GM18861 (cell line): ENCODE data around the gene TNRC6B.
"Not testable (repeated sequence)": the region's sequence is repeated elsewhere in the genome, so short reads cannot be mapped to it uniquely, and the experiment has no call there.

ENCODE experiments used
- ATAC-seq: cut with Tn5 transposase; IDR thresholded peaks from one replicate; pipeline ENCODE4 v1.9.1; 2021; ENCODE audit not compliant: unreplicated experiment

The TNRC6B gene

DNA sequence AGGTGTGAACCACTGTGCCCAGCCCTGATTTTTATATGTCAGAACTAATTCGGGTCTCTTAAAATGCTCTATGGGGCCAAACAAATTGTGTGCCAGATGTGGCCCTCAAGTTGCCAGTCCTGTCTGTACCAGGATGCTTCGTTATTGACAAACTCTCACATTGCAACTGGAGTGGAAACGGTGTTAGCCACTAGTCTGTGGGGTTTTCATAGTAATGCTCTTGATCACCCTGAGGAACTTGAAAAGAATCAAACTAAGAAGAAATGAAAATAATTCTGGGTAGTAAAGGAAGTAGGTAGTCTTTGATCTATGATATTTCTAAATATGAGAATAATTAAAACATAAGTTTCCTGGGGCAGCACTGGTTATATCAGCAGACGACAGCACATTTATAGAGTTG is 101.3 kb downstream of the TNRC6B start:
- no peak for ATAC-seq

GRCh38 chr22:40281717-40282116 is 104.0 kb downstream of the TNRC6B start:
- ATAC-seq = no peak

- no peak for ATAC-seq
Measured at GRCh38 chr22:40285513-40285912, 107.8 kb downstream of the TNRC6B start.

GRCh38 chr22:40289991-40290459 is 112.3 kb downstream of the TNRC6B start:
- no peak for ATAC-seq

- ATAC-seq = no peak
Measured at GRCh38 chr22:40290516-40290915, 112.8 kb downstream of the TNRC6B start.

- ATAC-seq = no peak
Measured at GRCh38 chr22:40294696-40295095, 117.0 kb downstream of the TNRC6B start.

DNA sequence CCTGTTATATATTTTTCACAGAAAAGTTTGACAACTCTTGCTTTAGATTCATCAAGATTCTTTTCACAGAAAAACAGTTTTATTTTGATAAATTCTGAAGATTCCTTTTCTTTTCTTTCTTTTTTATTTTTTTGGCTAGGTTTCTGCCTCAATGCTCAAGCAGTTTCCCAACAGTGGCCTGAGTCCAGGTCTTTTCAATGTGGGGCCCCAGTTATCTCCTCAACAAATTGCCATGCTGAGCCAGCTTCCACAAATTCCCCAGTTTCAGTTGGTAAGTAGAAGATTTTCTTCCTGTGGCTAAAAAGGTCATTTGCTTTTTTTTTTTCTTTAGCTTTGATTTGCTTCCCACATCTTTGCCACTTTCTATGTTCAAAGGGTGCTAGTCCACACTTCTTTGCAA is 122.6 kb downstream of the TNRC6B start:
- ATAC-seq = no peak

GRCh38 chr22:40300884-40301672 is 123.4 kb downstream of the TNRC6B start:
- no peak for ATAC-seq

DNA sequence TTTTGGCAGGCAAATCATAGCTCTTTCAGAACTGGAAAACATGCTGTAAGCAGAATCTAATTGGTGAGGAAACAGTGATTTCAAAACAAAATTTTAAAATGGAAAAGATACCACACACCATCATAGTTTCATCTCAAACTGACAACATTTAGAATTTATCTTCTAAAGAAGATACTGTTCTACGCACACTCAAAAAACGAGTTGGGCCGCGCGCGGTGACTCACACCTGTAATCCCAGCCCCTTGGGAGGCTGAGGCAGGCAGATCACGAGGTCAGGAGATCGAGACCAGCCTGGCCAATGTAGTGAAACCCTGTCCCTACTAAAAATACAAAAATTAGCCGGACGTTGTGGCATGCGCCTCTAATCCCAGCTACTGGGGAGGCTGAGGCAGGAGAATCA is 124.4 kb downstream of the TNRC6B start:
- no peak for ATAC-seq

DNA sequence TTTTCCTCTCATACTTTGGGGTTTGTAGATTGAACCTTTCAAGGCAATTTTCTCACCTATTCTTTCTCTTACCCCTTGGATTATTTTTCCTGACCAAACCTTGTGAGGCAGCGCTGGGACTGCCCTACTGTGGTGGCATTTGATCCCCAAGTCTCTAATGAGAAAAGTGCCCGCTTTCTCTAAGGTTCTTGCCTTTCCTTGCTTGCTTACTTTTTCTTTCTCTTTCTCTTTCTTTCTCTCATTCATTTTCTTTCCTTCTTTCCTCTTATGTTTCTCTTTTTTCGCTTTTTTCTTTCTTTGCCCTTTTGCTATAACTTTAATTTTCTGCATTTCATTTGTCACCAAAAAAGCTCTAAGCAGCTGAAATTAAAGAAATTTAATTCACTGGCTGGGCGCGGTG is 127.9 kb downstream of the TNRC6B start:
- no peak for ATAC-seq

DNA sequence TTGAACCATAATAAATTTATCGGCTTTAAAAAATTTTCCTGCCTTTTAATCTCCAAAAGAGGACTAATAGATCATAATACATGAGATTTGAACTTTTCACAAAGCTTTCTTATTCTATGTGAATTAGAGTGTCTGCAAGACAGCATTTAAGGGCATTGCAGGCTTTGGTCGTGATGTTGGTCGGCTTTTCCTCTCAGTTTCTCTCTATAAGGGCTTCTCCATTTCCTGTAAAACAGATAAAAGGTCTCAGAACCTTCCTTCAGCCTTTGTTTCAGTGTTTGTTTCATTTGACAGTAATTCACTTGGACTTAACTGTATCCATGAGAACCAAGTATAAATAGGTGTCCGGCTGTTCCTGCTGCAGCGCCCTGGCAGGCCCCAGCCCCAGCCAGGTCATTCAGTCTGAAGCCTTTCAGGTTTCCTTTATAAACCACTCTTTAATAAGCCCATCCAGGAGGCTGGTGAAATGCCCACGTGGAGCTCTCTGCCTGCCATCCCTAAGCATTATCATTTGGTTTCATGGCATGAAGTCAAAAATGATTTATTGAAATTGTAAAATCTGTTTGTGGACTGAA is 131.4 kb downstream of the TNRC6B start:
- ATAC-seq = no peak

DNA sequence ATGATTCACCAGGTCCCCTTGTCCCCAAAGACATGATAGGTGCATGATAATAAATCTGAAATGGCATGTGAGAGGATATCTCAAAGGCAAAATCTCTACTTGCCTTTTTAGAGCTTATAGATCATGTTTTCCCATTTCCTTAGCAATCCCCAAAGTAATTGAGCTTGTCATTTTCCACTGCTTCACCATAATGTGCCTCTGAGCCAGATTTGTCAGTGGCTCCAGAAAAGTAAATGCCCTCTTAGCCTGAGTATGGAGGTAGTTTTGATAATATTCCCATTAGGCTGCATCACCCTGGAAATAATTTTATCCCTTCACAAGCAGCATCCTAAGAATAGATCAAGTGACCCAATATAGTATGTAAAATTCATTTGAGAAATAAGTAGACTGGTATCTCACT is 131.9 kb downstream of the TNRC6B start:
- no peak for ATAC-seq

DNA sequence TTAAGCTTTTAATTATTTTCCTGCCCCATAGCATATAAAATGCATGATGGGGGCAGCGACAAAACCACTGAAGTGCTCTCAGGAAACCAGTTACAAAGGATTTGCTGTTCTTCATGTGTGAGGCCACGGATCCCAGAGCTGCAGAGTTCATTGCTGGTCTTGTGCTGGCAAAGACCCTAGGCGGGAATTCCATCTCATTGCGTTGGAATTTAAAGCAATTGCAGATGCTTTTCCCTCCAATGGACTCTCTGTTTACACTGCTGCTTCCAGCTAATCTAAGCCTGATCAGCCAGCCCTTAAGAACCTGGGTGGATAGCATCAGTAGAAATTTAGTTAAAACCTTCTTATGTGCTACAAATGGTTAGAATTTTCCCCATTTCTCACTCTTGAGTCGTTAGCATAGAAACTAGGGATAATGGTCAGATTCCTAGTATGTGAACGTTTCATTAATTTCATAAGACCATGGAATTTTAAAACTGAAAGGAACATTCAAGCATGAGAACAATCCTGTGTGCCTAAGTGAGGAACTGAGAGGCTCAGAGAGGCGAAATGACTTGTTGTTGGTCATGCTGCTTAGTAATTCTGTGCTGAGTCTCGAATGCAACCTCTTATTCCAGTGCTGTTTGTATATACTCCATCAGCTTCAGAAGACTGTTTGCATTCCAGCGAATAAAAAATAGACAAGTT is 132.5 kb downstream of the TNRC6B start:
- ATAC-seq = no peak

- ATAC-seq = no peak
Measured at GRCh38 chr22:40310768-40311120, 133.0 kb downstream of the TNRC6B start.

DNA sequence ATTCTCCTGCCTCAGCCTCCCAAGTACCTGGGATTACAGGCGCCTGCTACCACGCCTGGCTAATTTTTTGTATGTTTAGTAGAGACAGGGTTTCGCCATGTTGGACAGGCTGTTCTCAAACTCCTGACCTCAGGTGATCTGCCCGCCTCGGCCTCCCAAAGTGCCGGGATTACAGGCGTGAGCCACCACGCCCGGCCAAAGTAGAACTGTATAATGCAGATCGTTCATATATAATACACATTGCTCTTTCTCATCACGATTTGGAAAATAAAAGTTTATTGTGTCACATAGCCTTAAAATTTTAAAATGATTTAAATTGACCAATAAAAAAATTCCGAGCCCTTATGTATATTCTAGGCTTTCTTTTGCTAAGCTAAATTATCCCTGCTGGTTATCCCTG is 133.9 kb downstream of the TNRC6B start:
- not testable (repeated sequence) for ATAC-seq

DNA sequence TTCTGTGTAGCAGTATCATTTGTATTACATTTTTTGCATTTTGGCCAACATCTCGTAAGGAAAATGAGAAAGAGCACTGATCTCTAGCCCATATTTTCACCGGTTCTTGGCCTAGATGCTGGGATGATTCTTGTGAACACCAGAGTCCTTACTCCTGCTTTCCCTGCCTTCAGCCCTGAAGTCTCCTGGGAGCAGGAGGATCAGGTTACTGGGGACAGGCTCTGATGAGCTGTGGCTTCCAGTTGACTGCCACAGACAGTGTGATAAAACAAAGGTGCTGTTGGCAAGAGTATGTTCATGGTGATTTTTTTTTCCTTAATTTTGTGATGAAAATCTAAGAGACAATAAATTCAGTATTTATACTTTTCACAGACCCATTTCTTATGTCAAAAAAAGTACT is 134.3 kb downstream of the TNRC6B start:
- ATAC-seq = no peak

- no peak for ATAC-seq
Measured at GRCh38 chr22:40313007-40313406, 135.3 kb downstream of the TNRC6B start.

- no peak for ATAC-seq
Measured at GRCh38 chr22:40314041-40314440, 136.3 kb downstream of the TNRC6B start.

- ATAC-seq = no peak
Measured at GRCh38 chr22:40320687-40321086, 143.0 kb downstream of the TNRC6B start.

GRCh38 chr22:40322021-40322420 is 144.3 kb downstream of the TNRC6B start:
- no peak for ATAC-seq

- ATAC-seq = no peak
Measured at GRCh38 chr22:40322818-40323447, 145.2 kb downstream of the TNRC6B start.

- ATAC-seq = no peak
Measured at GRCh38 chr22:40323681-40324171, 146.0 kb downstream of the TNRC6B start.
